Caco-2 (cell line): ENCODE measurements around the gene SLC44A5. TPM values are rescaled to one million over a fixed set of nuclear protein-coding genes. Genes with fewer than 3 reads are reported as not detected.

Source experiments
- BruUV-seq: library from RNA; stranded (reverse); fragments of 400-500 nt; replicated peaks from 2 replicates; lab custom pipeline; 2021; lab: Mats Ljungman, UMichigan
- CTCF ChIA-PET: fragments of 300-600 bp; sonication (Branson Sonifier 250); formaldehyde crosslinking; loops from one replicate; lab custom pipeline; 2022; ENCODE audit warnings: antibody characterized with exemption; lab: Charles Lee
- POLR2A ChIA-PET: fragments of 300-600 bp; sonication (Branson Sonifier 250); formaldehyde crosslinking; loops from one replicate; lab custom pipeline; 2022; ENCODE audit warnings: antibody characterized with exemption; lab: Charles Lee
- DNase-seq, 2 experiments: peaks; one replicate each; pipeline versions ENCODE4 v3.0.0 to v3.0.0-alpha.2; 2020 to 2022
- H3K27me3 ChIP-seq: replicated peaks from 2 replicates; pipeline ENCODE4 v1.6.0; 2011; ENCODE audit warnings: low read length; ENCODE audit not compliant: control insufficient read depth, insufficient read depth
- H3K36me3 ChIP-seq: 2 replicates; pipeline ENCODE4 v1.5.1; 2011; ENCODE audit warnings: low read length; ENCODE audit not compliant: control insufficient read depth, insufficient read depth
- H3K4me1 ChIP-seq: fragments of 250-450 bp; sonication (Bioruptor Pico); 2 replicates; pipeline ENCODE4 v1.5.1; 2020; ENCODE audit warnings: mild to moderate bottlenecking
- H3K4me3 ChIP-seq: 2 replicates; pipeline ENCODE4 v1.5.1; 2011; ENCODE audit warnings: low read depth, mild to moderate bottlenecking, control low read depth, low read length
- H3K9me3 ChIP-seq: fragments of 250-450 bp; sonication (Bioruptor Pico); 2 replicates; pipeline ENCODE4 v1.5.1; 2020; ENCODE audit warnings: mild to moderate bottlenecking, moderate library complexity
- H3K27ac Mint-ChIP-seq: one replicate; pipeline ENCODE4 v1.8.0; 2022; ENCODE audit warnings: mixed read lengths; ENCODE audit not compliant: unreplicated experiment
- H3K27me3 Mint-ChIP-seq: one replicate; pipeline ENCODE4 v1.8.0; 2022; ENCODE audit warnings: mixed read lengths; ENCODE audit not compliant: insufficient read depth, unreplicated experiment
- H3K36me3 Mint-ChIP-seq: one replicate; pipeline ENCODE4 v1.8.0; 2022; ENCODE audit warnings: mild to moderate bottlenecking, mixed read lengths; ENCODE audit not compliant: insufficient read depth, unreplicated experiment
- H3K4me1 Mint-ChIP-seq: one replicate; pipeline ENCODE4 v1.8.0; 2022; ENCODE audit warnings: low read depth, mixed read lengths; ENCODE audit not compliant: unreplicated experiment
- H3K4me3 Mint-ChIP-seq: one replicate; pipeline ENCODE4 v1.8.0; 2022; ENCODE audit warnings: mild to moderate bottlenecking, moderate library complexity, mixed read lengths; ENCODE audit not compliant: unreplicated experiment
- H3K9me3 Mint-ChIP-seq: one replicate; pipeline ENCODE4 v1.8.0; 2022; ENCODE audit warnings: mixed read lengths; ENCODE audit not compliant: unreplicated experiment
- intact Hi-C: fragments of 100-400 bp; cut with micrococcal nuclease; formaldehyde crosslinking; loops from one replicate; pipeline ENCODE4 v1.10.0; 2022; ENCODE audit not compliant: unreplicated experiment
- total RNA-seq: library from RNA; stranded (reverse); gene quantifications from 2 replicates; pipeline ENCODE4 v1.2.3, GENCODE V29; 2022
- TF ChIP-seq, protein P1 (sequence below), 2 experiments: fragments of 200-600 bp in 1 of 2; IDR thresholded peaks; 1 replicate in 1 of 2; 2 replicates in 1 of 2; pipeline versions ENCODE4 v1.5.1 to v1.8.0; 2011 to 2022; ENCODE audit warnings: antibody characterized with exemption in 1 of 2, control low read depth in 1 of 2, inconsistent platforms in 1 of 2, low read depth in 1 of 2, low read length in 1 of 2, mild to moderate bottlenecking in 1 of 2, moderate library complexity in 1 of 2; ENCODE audit not compliant: insufficient read depth in 1 of 2, severe bottlenecking in 1 of 2, unreplicated experiment in 1 of 2

SLC44A5 gene
- total RNA-seq, 1 experiment from 2014 or later: 13.6 TPM

DNA sequence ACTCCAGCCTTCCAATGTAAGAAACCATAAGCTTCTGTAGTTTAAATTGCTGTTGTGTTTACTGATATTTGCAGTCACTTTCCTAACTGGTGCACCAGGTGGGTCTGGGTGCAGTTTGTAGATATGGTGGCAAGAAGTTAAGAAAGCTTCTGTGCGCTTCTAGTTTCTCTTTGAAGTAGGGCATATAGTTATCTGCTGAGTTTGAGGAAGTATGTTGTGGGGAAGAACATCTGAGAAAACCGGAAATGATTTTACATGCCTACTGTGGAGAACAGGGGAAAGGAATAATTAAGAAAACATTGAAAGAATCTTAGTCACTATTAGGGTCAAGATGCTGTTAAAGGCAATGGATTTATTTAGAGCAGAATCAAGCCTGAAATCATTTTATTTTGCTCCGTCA lies 14.9 kb upstream of the SLC44A5 start:
- no TSS peak for BruUV-seq
- Histone ChIP-seq H3K4me3 (no peak overlapping the region), H3K27me3 (no peaks in the 10 kb centered on the region), H3K36me3 (no peaks in the 10 kb centered on the region), H3K9me3 (no peaks in the 10 kb centered on the region), H3K4me1 (no peaks in the 10 kb centered on the region)
- ChIA-PET CTCF (no interaction called here), POLR2A (no interaction called here)
- TF ChIP-seq, protein P1, sequence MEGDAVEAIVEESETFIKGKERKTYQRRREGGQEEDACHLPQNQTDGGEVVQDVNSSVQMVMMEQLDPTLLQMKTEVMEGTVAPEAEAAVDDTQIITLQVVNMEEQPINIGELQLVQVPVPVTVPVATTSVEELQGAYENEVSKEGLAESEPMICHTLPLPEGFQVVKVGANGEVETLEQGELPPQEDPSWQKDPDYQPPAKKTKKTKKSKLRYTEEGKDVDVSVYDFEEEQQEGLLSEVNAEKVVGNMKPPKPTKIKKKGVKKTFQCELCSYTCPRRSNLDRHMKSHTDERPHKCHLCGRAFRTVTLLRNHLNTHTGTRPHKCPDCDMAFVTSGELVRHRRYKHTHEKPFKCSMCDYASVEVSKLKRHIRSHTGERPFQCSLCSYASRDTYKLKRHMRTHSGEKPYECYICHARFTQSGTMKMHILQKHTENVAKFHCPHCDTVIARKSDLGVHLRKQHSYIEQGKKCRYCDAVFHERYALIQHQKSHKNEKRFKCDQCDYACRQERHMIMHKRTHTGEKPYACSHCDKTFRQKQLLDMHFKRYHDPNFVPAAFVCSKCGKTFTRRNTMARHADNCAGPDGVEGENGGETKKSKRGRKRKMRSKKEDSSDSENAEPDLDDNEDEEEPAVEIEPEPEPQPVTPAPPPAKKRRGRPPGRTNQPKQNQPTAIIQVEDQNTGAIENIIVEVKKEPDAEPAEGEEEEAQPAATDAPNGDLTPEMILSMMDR (IDR thresholded peaks at IDR 0.05; ENCODE audit: insufficient read depth in 1 of 2, low read depth in 1 of 2, low read length in 1 of 2, severe bottlenecking in 1 of 2, unreplicated experiment in 1 of 2): no peak
- no peaks in the 10 kb centered on the region for H3K9me3 Mint-ChIP-seq
- H3K4me3 Mint-ChIP-seq: no peak overlapping the region
- H3K36me3 Mint-ChIP-seq: no peaks in the 10 kb centered on the region
- H3K27me3 Mint-ChIP-seq: no peaks in the 10 kb centered on the region
- peaks cover 7% of the 10 kb centered on the region for H3K4me1 Mint-ChIP-seq
- intact Hi-C loops: no loop called here
- H3K27ac Mint-ChIP-seq: no peak overlapping the region
- DNase-seq: no peak

DNA sequence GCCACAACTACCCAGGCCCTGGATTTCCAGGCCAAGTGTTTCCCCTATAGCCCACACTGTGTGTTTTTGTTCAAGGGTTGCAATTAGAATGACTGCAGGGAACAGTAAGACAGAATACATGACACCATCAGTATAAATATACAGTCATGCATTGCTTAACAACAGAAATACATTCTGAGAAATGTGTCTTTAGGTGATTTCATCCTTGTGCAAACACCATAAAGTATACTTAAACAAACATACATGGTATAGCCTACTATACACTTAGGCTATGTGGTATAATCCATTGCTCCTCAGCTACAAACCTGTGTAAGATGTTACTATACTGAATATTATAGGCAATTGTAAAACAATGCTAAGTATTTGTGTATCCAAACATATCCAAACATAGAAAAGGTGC lies 7.5 kb upstream of the SLC44A5 start:
- Mint-ChIP-seq H3K4me3 (no peak overlapping the region), H3K9me3 (no peaks in the 10 kb centered on the region), H3K4me1 (no peaks in the 10 kb centered on the region), H3K27me3 (no peaks in the 10 kb centered on the region), H3K27ac (no peak overlapping the region), H3K36me3 (no peaks in the 10 kb centered on the region)
- BruUV-seq: no TSS peak
- no peak for DNase-seq
- intact Hi-C loops: no loop called here
- Histone ChIP-seq H3K4me3 (no peak overlapping the region), H3K4me1 (no peaks in the 10 kb centered on the region), H3K36me3 (no peaks in the 10 kb centered on the region), H3K27me3 (no peaks in the 10 kb centered on the region), H3K9me3 (no peaks in the 10 kb centered on the region)
- POLR2A ChIA-PET: no interaction called here
- TF ChIP-seq, protein P1 (IDR thresholded peaks at IDR 0.05; ENCODE audit: insufficient read depth in 1 of 2, low read depth in 1 of 2, low read length in 1 of 2, severe bottlenecking in 1 of 2, unreplicated experiment in 1 of 2): no peak
- CTCF ChIA-PET: no interaction called here

DNA sequence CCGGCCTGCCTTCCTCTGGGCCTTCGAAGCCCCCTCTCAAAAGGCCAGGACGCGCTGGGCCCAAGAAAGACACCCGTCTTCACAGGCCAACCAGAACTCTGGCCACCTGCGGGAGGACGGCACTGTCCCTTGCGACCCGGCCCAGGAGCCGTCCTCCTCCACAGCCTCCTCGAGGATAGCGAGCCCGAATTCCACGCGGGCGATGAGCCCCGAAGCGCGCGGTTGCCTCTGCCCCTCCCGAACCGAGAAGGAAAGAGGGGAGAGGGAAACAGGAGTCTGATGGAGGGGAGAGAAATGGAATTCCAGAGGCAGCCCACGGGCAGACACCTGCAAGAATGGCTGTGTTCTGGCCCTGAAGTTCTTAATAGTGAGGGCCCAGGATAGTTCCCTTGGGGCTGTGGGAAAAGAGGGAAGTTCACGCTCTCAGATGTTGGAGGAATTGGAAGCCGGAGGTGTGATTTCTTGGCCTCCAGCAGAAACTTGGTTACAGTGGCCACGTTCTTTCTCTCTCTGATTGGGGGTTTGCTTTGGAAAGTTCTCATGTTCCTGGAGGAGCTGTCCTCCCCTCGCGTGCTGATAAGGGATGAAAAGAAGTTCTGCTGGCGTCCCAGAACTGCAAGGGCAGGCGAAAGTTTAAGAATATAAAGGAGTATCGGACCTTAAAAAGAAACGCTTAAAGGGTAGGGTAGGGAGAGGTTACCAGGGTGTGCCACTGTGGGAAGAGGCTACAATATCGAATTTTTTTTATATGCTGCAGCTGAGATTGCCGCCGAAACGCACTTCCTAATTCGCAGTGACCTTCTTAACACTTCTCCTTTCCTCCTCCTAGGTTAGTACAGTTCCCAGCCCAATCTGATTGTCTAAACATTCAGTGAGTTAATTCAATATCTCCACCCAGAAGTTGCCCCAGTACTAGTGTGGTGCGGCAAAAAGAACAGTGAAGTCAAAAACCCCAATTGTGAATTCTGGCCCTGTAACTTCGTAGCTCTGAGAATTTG lies 5.8 kb upstream of the SLC44A5 start:
- DNase-seq: no peak
- ChIA-PET POLR2A (no interaction called here), CTCF (no interaction called here)
- H3K4me1 ChIP-seq: no peaks in the 10 kb centered on the region
- H3K9me3 ChIP-seq: no peaks in the 10 kb centered on the region
- no peaks in the 10 kb centered on the region for H3K27me3 ChIP-seq
- H3K27me3 Mint-ChIP-seq: no peaks in the 10 kb centered on the region
- no peak overlapping the region for H3K27ac Mint-ChIP-seq
- H3K4me3 ChIP-seq: no peak overlapping the region
- no TSS peak for BruUV-seq
- no peak overlapping the region for H3K4me3 Mint-ChIP-seq
- intact Hi-C loops: no loop called here
- H3K36me3 Mint-ChIP-seq: no peaks in the 10 kb centered on the region
- H3K4me1 Mint-ChIP-seq: no peaks in the 10 kb centered on the region
- H3K36me3 ChIP-seq: no peaks in the 10 kb centered on the region
- TF ChIP-seq, protein P1 (IDR thresholded peaks at IDR 0.05; ENCODE audit: insufficient read depth in 1 of 2, low read depth in 1 of 2, low read length in 1 of 2, severe bottlenecking in 1 of 2, unreplicated experiment in 1 of 2): no peak
- no peaks in the 10 kb centered on the region for H3K9me3 Mint-ChIP-seq
